Endothelial cell of umbilical vein (primary cell): ENCODE measurements around the gene EIF2S3.

Source experiments
- EZH2 ChIP-seq: IDR thresholded peaks from 2 replicates; pipeline ENCODE4 v1.6.1; 2012; ENCODE audit warnings: borderline replicate concordance, low read depth, mild to moderate bottlenecking, moderate library complexity, low read length, inconsistent platforms; ENCODE audit not compliant: severe bottlenecking
- FOS ChIP-seq: IDR thresholded peaks from 2 replicates; pipeline ENCODE4 v1.6.1; 2011; ENCODE audit warnings: mild to moderate bottlenecking, low read length, moderate library complexity, borderline replicate concordance; ENCODE audit not compliant: insufficient read depth
- GATA2 ChIP-seq: IDR thresholded peaks from 2 replicates; pipeline ENCODE4 v1.7.0; 2011; ENCODE audit warnings: low read depth, mild to moderate bottlenecking, moderate library complexity, mixed read lengths, low read length; ENCODE audit not compliant: insufficient read length, insufficient read depth
- POLR2A ChIP-seq: IDR thresholded peaks from 2 replicates; pipeline ENCODE4 v1.6.1; 2012; ENCODE audit warnings: low read depth, mild to moderate bottlenecking, control low read depth, low read length
- POLR2AphosphoS5 ChIP-seq: IDR thresholded peaks from 2 replicates; pipeline ENCODE4 v1.6.1; 2012; ENCODE audit warnings: low read depth, mild to moderate bottlenecking, control low read depth, low read length, moderate library complexity; ENCODE audit not compliant: insufficient read depth
- TF ChIP-seq, protein P1 (sequence below): IDR thresholded peaks from 2 replicates; pipeline ENCODE4 v1.6.1; 2011; ENCODE audit not compliant: insufficient read depth, insufficient read length
- TF ChIP-seq, protein P2 (sequence below), 2 donors: IDR thresholded peaks; 1 replicate in 1 of 2; 2 replicates in 1 of 2; pipeline ENCODE4 v1.5.1; 2011; ENCODE audit warnings: low read length in 2 of 2, mild to moderate bottlenecking in 2 of 2, moderate library complexity in 2 of 2, control low read depth in 1 of 2, inconsistent platforms in 1 of 2, low read depth in 1 of 2; ENCODE audit not compliant: insufficient read depth in 1 of 2; ENCODE audit errors: extremely low read depth in 1 of 2

DNA sequence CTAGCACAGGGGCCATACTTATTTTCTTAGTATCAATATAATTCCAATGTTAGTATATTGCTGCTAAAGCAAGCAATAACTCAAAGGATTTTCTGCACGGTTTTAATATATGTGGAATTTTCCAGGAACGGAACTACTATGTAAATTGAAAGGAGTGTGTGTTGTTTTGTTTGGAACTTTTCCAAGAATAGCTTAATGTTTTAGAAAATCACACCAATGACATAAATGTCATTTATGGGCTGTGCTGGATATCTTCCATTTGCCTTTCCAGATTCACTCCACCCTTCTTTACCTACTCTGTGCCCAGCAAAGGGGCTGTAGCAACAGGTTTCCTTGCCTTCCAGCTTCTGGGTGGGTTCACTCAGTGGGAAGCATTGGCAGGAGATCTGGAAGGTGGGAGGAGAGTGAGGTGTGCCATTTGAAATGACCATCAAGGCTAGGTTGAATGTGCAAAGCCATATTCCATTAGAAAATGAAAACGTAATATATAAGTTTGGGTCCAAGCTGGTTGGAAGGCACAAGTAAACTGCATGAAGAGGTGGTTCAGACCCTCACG, 69.6 kb downstream of the EIF2S3 start:
- TF ChIP-seq EZH2 (no peak), GATA2 (no peak), POLR2A (no peak), FOS (no peak), POLR2AphosphoS5 (no peak)
- TF ChIP-seq, protein P1, sequence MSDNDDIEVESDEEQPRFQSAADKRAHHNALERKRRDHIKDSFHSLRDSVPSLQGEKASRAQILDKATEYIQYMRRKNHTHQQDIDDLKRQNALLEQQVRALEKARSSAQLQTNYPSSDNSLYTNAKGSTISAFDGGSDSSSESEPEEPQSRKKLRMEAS = no peak
- TF ChIP-seq, protein P2, sequence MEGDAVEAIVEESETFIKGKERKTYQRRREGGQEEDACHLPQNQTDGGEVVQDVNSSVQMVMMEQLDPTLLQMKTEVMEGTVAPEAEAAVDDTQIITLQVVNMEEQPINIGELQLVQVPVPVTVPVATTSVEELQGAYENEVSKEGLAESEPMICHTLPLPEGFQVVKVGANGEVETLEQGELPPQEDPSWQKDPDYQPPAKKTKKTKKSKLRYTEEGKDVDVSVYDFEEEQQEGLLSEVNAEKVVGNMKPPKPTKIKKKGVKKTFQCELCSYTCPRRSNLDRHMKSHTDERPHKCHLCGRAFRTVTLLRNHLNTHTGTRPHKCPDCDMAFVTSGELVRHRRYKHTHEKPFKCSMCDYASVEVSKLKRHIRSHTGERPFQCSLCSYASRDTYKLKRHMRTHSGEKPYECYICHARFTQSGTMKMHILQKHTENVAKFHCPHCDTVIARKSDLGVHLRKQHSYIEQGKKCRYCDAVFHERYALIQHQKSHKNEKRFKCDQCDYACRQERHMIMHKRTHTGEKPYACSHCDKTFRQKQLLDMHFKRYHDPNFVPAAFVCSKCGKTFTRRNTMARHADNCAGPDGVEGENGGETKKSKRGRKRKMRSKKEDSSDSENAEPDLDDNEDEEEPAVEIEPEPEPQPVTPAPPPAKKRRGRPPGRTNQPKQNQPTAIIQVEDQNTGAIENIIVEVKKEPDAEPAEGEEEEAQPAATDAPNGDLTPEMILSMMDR (IDR thresholded peaks at IDR 0.05; ENCODE audit: extremely low read depth in 1 of 2, insufficient read depth in 1 of 2, low read depth in 1 of 2, low read length in 2 of 2) = no peak
